K562 (cell line): ENCODE results near the gene SENP1. TPM values are rescaled to one million over a fixed set of nuclear protein-coding genes. Genes with fewer than 3 reads are reported as not detected.
A peak's percentile ranks its signal among the peaks of the same experiment; 100 is the strongest.

Experiments
- CREB1 ChIP-seq, 2 experiments: sonication (generic) in 1 of 2; formaldehyde crosslinking in 1 of 2; IDR thresholded peaks; 2 replicates each; pipeline versions ENCODE4 v1.6.1 to v1.8.0; 2012 to 2022; ENCODE audit warnings: inconsistent platforms in 1 of 2, mild to moderate bottlenecking in 1 of 2, missing genetic modification reagents in 1 of 2, moderate library complexity in 1 of 2
- CREM ChIP-seq: IDR thresholded peaks from 2 replicates; pipeline ENCODE4 v1.6.1; 2014; ENCODE audit warnings: antibody characterized with exemption, low read depth
- HMGN3 ChIP-seq: IDR thresholded peaks from 2 replicates; pipeline ENCODE4 v1.6.1; 2011; ENCODE audit warnings: borderline replicate concordance, low read depth, mild to moderate bottlenecking, mixed read lengths, low read length; ENCODE audit not compliant: insufficient read length; ENCODE audit errors: extremely low read depth
- ID3 ChIP-seq, 2 experiments: fragments of 250-450 bp in 1 of 2; fragments of 450-650 bp in 1 of 2; sonication (Bioruptor Pico) in 1 of 2; IDR thresholded peaks; 2 replicates each; pipeline versions ENCODE4 v1.6.1 to v1.8.0; 2016 to 2021; ENCODE audit warnings: mild to moderate bottlenecking in 2 of 2, moderate library complexity in 2 of 2, missing compliant biosample characterization in 1 of 2, missing genetic modification characterization in 1 of 2
- KLF16 ChIP-seq: IDR thresholded peaks from 2 replicates; pipeline ENCODE4 v1.6.1; 2016; ENCODE audit warnings: antibody characterized with exemption
- LARP7 ChIP-seq: fragments of 450-650 bp; IDR thresholded peaks from 2 replicates; pipeline ENCODE4 v1.6.1; 2016
- NCOR1 ChIP-seq: fragments of 450-650 bp; IDR thresholded peaks from 2 replicates; pipeline ENCODE4 v1.6.1; 2016; ENCODE audit warnings: mild to moderate bottlenecking, moderate library complexity
- NR2C2 ChIP-seq, 2 experiments: fragments of 200-800 bp in 1 of 2; sonication (Bioruptor generic) in 1 of 2; sonication (generic) in 1 of 2; formaldehyde crosslinking in 1 of 2; IDR thresholded peaks; 2 replicates each; pipeline versions ENCODE4 v1.6.1 to v1.8.0; 2016 to 2022; ENCODE audit warnings: mild to moderate bottlenecking in 1 of 2, missing compliant biosample characterization in 1 of 2, missing genetic modification characterization in 1 of 2, missing genetic modification reagents in 1 of 2
- PML ChIP-seq: IDR thresholded peaks from 2 replicates; pipeline ENCODE4 v1.6.1; 2012; ENCODE audit warnings: low read length, inconsistent platforms
- SLC30A9 ChIP-seq: fragments of 250-450 bp; sonication (Bioruptor Pico); IDR thresholded peaks from 2 replicates; pipeline ENCODE4 v1.8.0; 2022; ENCODE audit warnings: mild to moderate bottlenecking, moderate library complexity
- SMARCC2 ChIP-seq: fragments of 450-650 bp; IDR thresholded peaks from 2 replicates; pipeline ENCODE4 v1.6.1; 2017; ENCODE audit warnings: antibody characterized with exemption, moderate library complexity, mild to moderate bottlenecking, low read depth
- SRF ChIP-seq, 2 experiments: fragments of 250-450, 450-650 bp in 1 of 2; sonication (Bioruptor Pico) in 1 of 2; sonication (generic) in 1 of 2; formaldehyde crosslinking; IDR thresholded peaks; 2 replicates each; pipeline versions ENCODE4 v1.5.0 to v1.5.1; 2020 to 2022; ENCODE audit warnings: mild to moderate bottlenecking in 1 of 2, missing genetic modification reagents in 1 of 2
- STAT6 ChIP-seq: sonication (generic); formaldehyde crosslinking; IDR thresholded peaks from 2 replicates; pipeline ENCODE4 v1.8.1; 2023; ENCODE audit warnings: mild to moderate bottlenecking, missing genetic modification reagents
- TARDBP ChIP-seq: fragments of 450-650 bp; IDR thresholded peaks from 2 replicates; pipeline ENCODE4 v1.6.1; 2016
- ZKSCAN8 ChIP-seq: fragments of 200-800 bp; sonication (Bioruptor generic); IDR thresholded peaks from 2 replicates; pipeline ENCODE4 v1.6.1; 2016; ENCODE audit warnings: missing genetic modification characterization, missing compliant biosample characterization
- ZNF143 ChIP-seq: sonication (generic); formaldehyde crosslinking; IDR thresholded peaks from 2 replicates; pipeline ENCODE4 v1.9.0; 2022; ENCODE audit warnings: mild to moderate bottlenecking, missing genetic modification reagents
- ZNF76 ChIP-seq: fragments of 250-450 bp; sonication (Bioruptor Pico); IDR thresholded peaks from 2 replicates; pipeline ENCODE4 v1.4.0; 2020; ENCODE audit warnings: mild to moderate bottlenecking, moderate library complexity, borderline replicate concordance
- polyA plus RNA-seq, 8 experiments: library from polyadenylated mRNA; depleted of rRNA in 4 of 8; stranded (reverse) in 5 of 8; unstranded in 3 of 8; fragments of >200 nt; fragmentation: Nextera tagmentation in 2 of 8; fragmentation: Illumina TruSeq in 1 of 8; extraction: Ambion mirVana in 2 of 8; extraction: Trizol in 1 of 8; gene quantifications; 2 replicates each; pipeline versions ENCODE4 v1.2.1 to v1.2.3, GENCODE V29; 2011 to 2014; ENCODE audit warnings: inconsistent platforms in 1 of 8, missing spikeins in 1 of 8
- total RNA-seq, 7 experiments: library from RNA; depleted of rRNA in 6 of 7; stranded (reverse); fragments of >200 nt in 6 of 7; fragmentation: Illumina TruSeq in 2 of 7; extraction: Trizol in 2 of 7; gene quantifications; 2 replicates each; pipeline versions ENCODE4 v1.2.1 to v1.2.3, GENCODE V29; 2011 to 2021; ENCODE audit warnings: low replicate concordance in 1 of 7
- TF ChIP-seq, protein P1 (sequence below), 3 experiments: fragments of 200-800 bp in 1 of 3; fragments of 250-450 bp in 1 of 3; fragments of 450-650 bp in 1 of 3; sonication (Bioruptor Pico) in 1 of 3; sonication (Bioruptor generic) in 1 of 3; formaldehyde crosslinking in 1 of 3; IDR thresholded peaks; 2 replicates each; pipeline versions ENCODE4 v1.6.1 to v1.8.0; 2016 to 2022; ENCODE audit warnings: mild to moderate bottlenecking in 2 of 3, missing genetic modification characterization in 2 of 3, missing compliant biosample characterization in 1 of 3, moderate library complexity in 1 of 3

SENP1 gene
- total and polyA plus RNA-seq, 9 of the 15 experiments (the other 6 are each of a cell fraction or from before 2014, with no cell fraction given): 15.5 to 59.0 (median 36.3) TPM

DNA sequence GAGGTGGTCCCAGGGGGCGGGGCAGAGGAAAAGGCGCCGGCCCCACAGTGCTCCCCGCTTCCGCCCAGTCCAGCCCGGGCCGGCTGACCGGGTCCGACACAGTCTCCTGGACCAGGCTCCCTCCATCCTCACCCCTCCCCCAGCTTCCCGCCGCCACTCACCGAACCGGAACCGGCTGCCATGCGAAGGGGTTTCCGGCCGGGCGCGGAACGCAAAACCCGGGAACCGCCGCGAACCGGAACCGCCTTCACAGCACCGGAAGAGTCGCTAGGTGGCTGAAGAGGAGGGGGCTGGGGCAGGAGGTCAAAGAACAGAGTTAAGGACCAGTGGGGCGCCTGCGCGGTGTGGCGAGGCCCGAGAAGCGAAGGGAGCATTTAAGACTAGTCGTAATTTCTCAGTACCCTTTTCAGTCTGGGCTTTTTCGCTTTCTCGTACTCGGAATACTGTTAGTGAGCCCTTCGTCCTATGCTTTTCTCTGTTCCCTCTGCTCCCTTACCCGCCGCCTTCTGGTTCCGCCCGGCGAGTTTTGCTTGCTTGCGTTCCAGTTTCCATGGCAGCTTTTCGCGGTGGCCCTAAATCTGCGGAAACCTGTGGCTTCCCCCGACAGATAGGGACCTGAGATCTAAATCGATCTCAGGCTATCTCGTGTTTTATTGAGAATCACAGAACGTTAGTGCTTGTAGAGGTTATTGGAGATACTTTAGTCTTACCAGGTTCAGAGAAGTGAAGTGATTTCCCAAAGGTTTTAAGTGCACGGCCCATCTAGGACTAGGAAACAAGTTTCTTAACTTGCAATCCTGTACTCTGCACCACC is at the start of gene SENP1 (continued):
- TF ChIP-seq ID3 (CRISPR knock-in tag; IDR thresholded peaks at IDR 0.05): no peak
- 0 out of 2 replicates have a peak, but pooled peaks have one; percentile 44 for TF ChIP-seq ID3 (tag; IDR thresholded peaks at IDR 0.05)
- peak; percentile 62 for TF ChIP-seq HMGN3
- TF ChIP-seq SRF (CRISPR knock-in tag; IDR thresholded peaks at IDR 0.05): peak in 1 of 2 experiments; percentile 62; a peak in 1 of 4 replicates
- TF ChIP-seq CREB1 (IDR thresholded peaks at IDR 0.05): no peak
- TF ChIP-seq CREB1 (CRISPR knock-in tag; IDR thresholded peaks at IDR 0.05): peak; percentile 34; the same call in 1 of the 2 replicates
- TF ChIP-seq NCOR1: peak; percentile 43; the same call in 1 of the 2 replicates
- no peak for TF ChIP-seq KLF16
- 0 out of 2 replicates have a peak, but pooled peaks have one; percentile 79 for TF ChIP-seq ZNF76 (CRISPR knock-in tag)
- no peak for TF ChIP-seq SLC30A9 (CRISPR knock-in tag)
- TF ChIP-seq ZNF143 (CRISPR knock-in tag): 0 out of 2 replicates have a peak, but pooled peaks have one; percentile 9
- TF ChIP-seq LARP7: no peak
- TF ChIP-seq, protein P1, sequence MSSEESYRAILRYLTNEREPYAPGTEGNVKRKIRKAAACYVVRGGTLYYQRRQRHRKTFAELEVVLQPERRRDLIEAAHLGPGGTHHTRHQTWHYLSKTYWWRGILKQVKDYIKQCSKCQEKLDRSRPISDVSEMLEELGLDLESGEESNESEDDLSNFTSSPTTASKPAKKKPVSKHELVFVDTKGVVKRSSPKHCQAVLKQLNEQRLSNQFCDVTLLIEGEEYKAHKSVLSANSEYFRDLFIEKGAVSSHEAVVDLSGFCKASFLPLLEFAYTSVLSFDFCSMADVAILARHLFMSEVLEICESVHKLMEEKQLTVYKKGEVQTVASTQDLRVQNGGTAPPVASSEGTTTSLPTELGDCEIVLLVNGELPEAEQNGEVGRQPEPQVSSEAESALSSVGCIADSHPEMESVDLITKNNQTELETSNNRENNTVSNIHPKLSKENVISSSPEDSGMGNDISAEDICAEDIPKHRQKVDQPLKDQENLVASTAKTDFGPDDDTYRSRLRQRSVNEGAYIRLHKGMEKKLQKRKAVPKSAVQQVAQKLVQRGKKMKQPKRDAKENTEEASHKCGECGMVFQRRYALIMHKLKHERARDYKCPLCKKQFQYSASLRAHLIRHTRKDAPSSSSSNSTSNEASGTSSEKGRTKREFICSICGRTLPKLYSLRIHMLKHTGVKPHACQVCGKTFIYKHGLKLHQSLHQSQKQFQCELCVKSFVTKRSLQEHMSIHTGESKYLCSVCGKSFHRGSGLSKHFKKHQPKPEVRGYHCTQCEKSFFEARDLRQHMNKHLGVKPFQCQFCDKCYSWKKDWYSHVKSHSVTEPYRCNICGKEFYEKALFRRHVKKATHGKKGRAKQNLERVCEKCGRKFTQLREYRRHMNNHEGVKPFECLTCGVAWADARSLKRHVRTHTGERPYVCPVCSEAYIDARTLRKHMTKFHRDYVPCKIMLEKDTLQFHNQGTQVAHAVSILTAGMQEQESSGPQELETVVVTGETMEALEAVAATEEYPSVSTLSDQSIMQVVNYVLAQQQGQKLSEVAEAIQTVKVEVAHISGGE (CRISPR knock-in tag; IDR thresholded peaks at IDR 0.05): peak; percentile 96 to 99 (median 98)
- TF ChIP-seq SMARCC2: no peak
- TF ChIP-seq TARDBP: peak; percentile 51; the same call in 1 of the 2 replicates
- no peak for TF ChIP-seq STAT6 (CRISPR knock-in tag)
- peak; percentile 59 for TF ChIP-seq CREM
- TF ChIP-seq PML: no peak
- no peak for TF ChIP-seq ZKSCAN8 (CRISPR knock-in tag)
- TF ChIP-seq NR2C2 (CRISPR knock-in tag; IDR thresholded peaks at IDR 0.05): peak; percentile 91
- peak; percentile 99 for TF ChIP-seq NR2C2 (tag; IDR thresholded peaks at IDR 0.05)
